IMR-90 (cell line): Measurements from ENCODE around the gene POLR3A. TPM values are rescaled to one million over a fixed set of nuclear protein-coding genes. Genes with fewer than 3 reads are reported as not detected.

Source experiments
- ATAC-seq: fragments of 200-7000 bp; cut with Tn5 transposase; 2 replicates; pipeline ENCODE4 v1.9.1; 2020; ENCODE audit warnings: low read depth, mild to moderate bottlenecking, moderate library complexity
- BruUV-seq: library from RNA; stranded (reverse); fragments of 400-500 nt; replicated peaks from 2 replicates; lab custom pipeline; 2021; lab: Mats Ljungman, UMichigan
- CTCF ChIA-PET: fragments of 300-600 bp; formaldehyde crosslinking; extraction: SDS; loops from one replicate; lab custom pipeline; 2021; ENCODE audit warnings: antibody characterized with exemption; lab: Yijun Ruan, JAX
- POLR2A ChIA-PET: fragments of 300-600 bp; sonication (Branson Sonifier 250); formaldehyde crosslinking; loops from one replicate; lab custom pipeline; 2022; ENCODE audit warnings: antibody characterized with exemption; ENCODE audit not compliant: unreplicated experiment; lab: Charles Lee
- DNase-seq: peaks from one replicate; pipeline ENCODE4 v3.0.0; 2013
- H2AFZ ChIP-seq: replicated peaks from 2 replicates; pipeline ENCODE3; 2013; ENCODE audit warnings: low read length, mild to moderate bottlenecking; ENCODE audit not compliant: poor library complexity
- H2AK5ac ChIP-seq: 2 replicates; pipeline ENCODE4 v1.6.1; 2013; ENCODE audit warnings: low read depth, low read length, inconsistent platforms
- H2AK9ac ChIP-seq: replicated peaks from 2 replicates; pipeline ENCODE3; 2013; ENCODE audit warnings: mild to moderate bottlenecking, low read depth, low read length, moderate library complexity; ENCODE audit not compliant: poor library complexity
- H2BK120ac ChIP-seq: 2 replicates; pipeline ENCODE4 v1.6.1; 2013; ENCODE audit warnings: low read depth, low read length, inconsistent platforms
- H2BK15ac ChIP-seq: 3 replicates; pipeline ENCODE4 v1.6.1; 2013; ENCODE audit warnings: low read depth, low read length, inconsistent platforms
- H2BK20ac ChIP-seq: 2 replicates; pipeline ENCODE4 v1.6.1; 2013; ENCODE audit warnings: low read depth, mild to moderate bottlenecking, inconsistent platforms, low read length, moderate library complexity
- H2BK5ac ChIP-seq: 2 replicates; pipeline ENCODE4 v1.6.1; 2013; ENCODE audit warnings: mild to moderate bottlenecking, low read depth, low read length, inconsistent platforms; ENCODE audit not compliant: poor library complexity, severe bottlenecking
- H3K14ac ChIP-seq: replicated peaks from 2 replicates; pipeline ENCODE4 v1.6.1; 2013; ENCODE audit warnings: low read depth, low read length, inconsistent platforms
- H3K18ac ChIP-seq: 2 replicates; pipeline ENCODE4 v1.6.1; 2013; ENCODE audit warnings: low read depth, low read length, control low read depth
- H3K23ac ChIP-seq: 2 replicates; pipeline ENCODE4 v1.6.1; 2013; ENCODE audit warnings: low read depth, low read length, inconsistent platforms
- H3K27ac ChIP-seq: 2 replicates; pipeline ENCODE4 v1.5.1; 2013; ENCODE audit warnings: mild to moderate bottlenecking, control low read depth, low read length; ENCODE audit not compliant: insufficient read depth
- H3K27me3 ChIP-seq: 2 replicates; pipeline ENCODE4 v1.6.1; 2013; ENCODE audit warnings: low read length; ENCODE audit not compliant: control insufficient read depth, insufficient read depth
- H3K36me3 ChIP-seq: 2 replicates; pipeline ENCODE4 v1.6.1; 2013; ENCODE audit warnings: low read length, mixed read lengths; ENCODE audit not compliant: control insufficient read depth, insufficient read depth
- H3K4ac ChIP-seq: 2 replicates; pipeline ENCODE4 v1.6.1; 2013; ENCODE audit warnings: low read depth, low read length, inconsistent platforms
- H3K4me1 ChIP-seq: 2 replicates; pipeline ENCODE4 v1.6.1; 2013; ENCODE audit warnings: low read length, mixed read lengths; ENCODE audit not compliant: control insufficient read depth, insufficient read depth
- H3K4me2 ChIP-seq: 2 replicates; pipeline ENCODE4 v1.6.1; 2013; ENCODE audit warnings: low read depth, mild to moderate bottlenecking, control low read depth, low read length, moderate library complexity
- H3K4me3 ChIP-seq: 2 replicates; pipeline ENCODE4 v1.5.1; 2013; ENCODE audit warnings: low read depth, mild to moderate bottlenecking, control low read depth, low read length, moderate library complexity; ENCODE audit not compliant: insufficient read depth
- H3K56ac ChIP-seq: 2 replicates; pipeline ENCODE4 v1.6.1; 2013; ENCODE audit warnings: low read length, inconsistent platforms; ENCODE audit not compliant: insufficient read depth; ENCODE audit errors: extremely low read depth
- H3K79me1 ChIP-seq, 2 experiments: 2 replicates each; pipeline ENCODE4 v1.6.1; 2013; ENCODE audit warnings: low read length in 2 of 2, inconsistent platforms in 1 of 2, low read depth in 1 of 2
- H3K9ac ChIP-seq: 2 replicates; pipeline ENCODE4 v1.6.1; 2013; ENCODE audit warnings: low read depth, low read length, control low read depth
- H3K9me1 ChIP-seq: 2 replicates; pipeline ENCODE4 v1.6.1; 2013; ENCODE audit warnings: low read length, inconsistent platforms; ENCODE audit not compliant: insufficient read depth
- H3K9me3 ChIP-seq: 2 replicates; pipeline ENCODE4 v1.6.1; 2013; ENCODE audit warnings: low read length; ENCODE audit not compliant: control insufficient read depth, insufficient read depth
- H4K20me1 ChIP-seq: 2 replicates; pipeline ENCODE4 v1.6.1; 2013; ENCODE audit warnings: low read length, inconsistent platforms; ENCODE audit not compliant: insufficient read depth
- H4K5ac ChIP-seq: 2 replicates; pipeline ENCODE4 v1.6.1; 2013; ENCODE audit warnings: mild to moderate bottlenecking, low read depth, low read length, control low read depth
- H4K8ac ChIP-seq, 2 experiments: 2 replicates each; pipeline ENCODE4 v1.6.1; 2013; ENCODE audit warnings: low read depth in 2 of 2, low read length in 2 of 2, control low read depth in 1 of 2, inconsistent platforms in 1 of 2
- H4K91ac ChIP-seq: 2 replicates; pipeline ENCODE4 v1.6.1; 2013; ENCODE audit warnings: low read depth, low read length, inconsistent platforms; ENCODE audit not compliant: insufficient read depth
- MAFK ChIP-seq: IDR thresholded peaks from 2 replicates; pipeline ENCODE4 v1.6.1; 2012; ENCODE audit warnings: low read depth, low read length, improper control_type of control experiment
- MAZ ChIP-seq: IDR thresholded peaks from 2 replicates; pipeline ENCODE4 v1.6.1; 2012; ENCODE audit warnings: low read depth, mild to moderate bottlenecking, low read length, improper control_type of control experiment, moderate library complexity, borderline replicate concordance
- NFE2L2 ChIP-seq: fragments of 150-350 bp; IDR thresholded peaks from 2 replicates; pipeline ENCODE4 v1.6.1; 2016; ENCODE audit warnings: low read depth, mild to moderate bottlenecking, low read length
- POLR2A ChIP-seq: IDR thresholded peaks from 2 replicates; pipeline ENCODE4 v1.6.1; 2012; ENCODE audit warnings: mild to moderate bottlenecking, low read depth, low read length
- RAD21 ChIP-seq: IDR thresholded peaks from 2 replicates; pipeline ENCODE4 v1.6.1; 2012; ENCODE audit warnings: low read length, improper control_type of control experiment
- RCOR1 ChIP-seq: IDR thresholded peaks from 2 replicates; pipeline ENCODE4 v1.6.1; 2012; ENCODE audit warnings: mild to moderate bottlenecking, low read length, improper control_type of control experiment; ENCODE audit not compliant: insufficient replicate concordance
- RFX5 ChIP-seq: IDR thresholded peaks from 2 replicates; pipeline ENCODE4 v1.8.0; 2012; ENCODE audit warnings: low read depth, mild to moderate bottlenecking, low read length, moderate library complexity
- WGBS, 2 experiments: methylation state at CpG; one replicate each; pipeline versions ENCODE4 v1.1.5 to v1.1.7; 2013; ENCODE audit warnings: missing lambda C conversion rate in 2 of 2; ENCODE audit not compliant: insufficient read length in 1 of 2; ENCODE audit errors: extremely low coverage in 2 of 2; 5-methylcytosine and 5-hydroxymethylcytosine counted together
- dilution Hi-C: fragments of 300-500 bp; cut with HindIII; formaldehyde crosslinking; loops from one replicate; pipeline ENCODE4 v1.14.3; 2018; ENCODE audit warnings: low sequenced_read_pairs; ENCODE audit not compliant: unreplicated experiment
- in situ Hi-C: fragments of 300-500 bp; cut with MboI; formaldehyde crosslinking; loops from 3 replicates; pipeline ENCODE4 v1.14.3; 2019; ENCODE audit warnings: low sequenced_read_pairs, inconsistent platforms, mixed read lengths
- intact Hi-C: fragments of 100-400 bp; cut with micrococcal nuclease; formaldehyde crosslinking; loops from 2 replicates; pipeline ENCODE4 v1.10.0; 2022
- polyA plus RNA-seq, 3 experiments: library from polyadenylated mRNA; depleted of rRNA; stranded (reverse); fragments of >200 nt; gene quantifications; 2 replicates each; pipeline ENCODE4 v1.2.3, GENCODE V29; 2012; ENCODE audit warnings: low replicate concordance in 1 of 3
- total RNA-seq: library from RNA; depleted of rRNA; stranded (reverse); fragments of >200 nt; gene quantifications from 2 replicates; pipeline ENCODE4 v1.2.3, GENCODE V29; 2012

Gene POLR3A
- total and polyA plus RNA-seq, 2 of the 4 experiments (the other 2 are of a cell fraction): 11.9 to 24.4 TPM

DNA sequence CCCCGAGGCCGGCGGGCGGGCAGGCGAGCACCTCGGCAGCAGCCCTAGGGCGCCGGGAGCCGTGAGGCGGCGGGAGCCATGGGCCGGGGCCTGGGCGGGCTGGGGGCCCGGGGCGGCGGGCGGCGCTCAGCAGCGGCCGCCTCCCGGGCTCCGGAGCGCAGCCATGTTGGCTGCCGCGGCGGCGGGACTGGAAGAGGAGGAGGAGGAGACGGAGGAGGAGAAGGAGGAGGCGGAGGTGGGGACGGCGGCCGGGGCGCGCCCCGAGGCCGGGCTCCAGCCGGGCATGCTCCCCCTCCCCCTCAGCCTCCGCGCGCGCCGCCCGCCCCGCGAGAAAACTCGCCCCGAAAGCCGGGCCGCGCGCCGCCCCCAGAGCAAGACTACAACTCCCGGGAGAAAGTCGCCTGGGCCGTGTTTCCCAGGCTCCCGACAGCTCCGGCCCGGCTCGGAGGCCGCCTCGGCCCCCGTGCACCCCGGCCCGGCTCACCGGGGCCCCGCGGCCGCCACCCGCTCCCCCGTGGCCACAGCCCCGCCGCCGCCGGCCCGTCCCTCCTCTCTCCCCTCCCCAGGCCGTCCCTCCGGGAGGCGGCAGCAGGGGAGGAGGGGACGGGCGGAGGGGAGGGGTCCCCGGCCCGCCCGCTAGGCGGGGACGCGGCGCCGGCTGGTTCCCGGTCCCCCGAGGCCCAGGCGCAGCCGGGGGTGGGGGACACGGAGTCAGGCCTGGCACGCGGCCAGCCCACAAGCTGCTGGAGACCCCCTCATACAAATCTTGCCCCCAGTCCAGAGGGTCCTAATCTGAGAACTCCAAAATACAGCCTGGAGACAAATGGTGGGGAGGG, 102.5 kb downstream of the POLR3A start, which contains the start of gene DLG5:
Gene DLG5 (minus strand): TSS at position 190 of the 836 bp plus-strand sequence. CDS start 235 bp downstream, outside the sequence.
- Histone ChIP-seq H3K14ac (peak within 1 kb of the TSS; percentile 94), H2AFZ (peak within 1 kb of the TSS; percentile 94), H4K8ac (peak within 1 kb of the TSS; percentile 66 to 72; a peak in 2 of 4 replicates), H4K5ac (peak within 1 kb of the TSS; percentile 37), H3K9me1 (peaks cover 21% of the 10 kb centered on the region), H3K27me3 (no peaks in the 10 kb centered on the region), H2AK9ac (peak within 1 kb of the TSS; percentile 95), H3K4me1 (peaks cover 7% of the 10 kb centered on the region), H2BK20ac (no peak within 1 kb of the TSS), H3K4me2 (peak within 1 kb of the TSS; percentile 93), H4K91ac (peak within 1 kb of the TSS; percentile 70), H2AK5ac (peak within 1 kb of the TSS; percentile 86), H2BK15ac (peak within 1 kb of the TSS; percentile 20; the same call in 1 of the 3 replicates), H2BK5ac (peak within 1 kb of the TSS; percentile 74), H3K18ac (no peak within 1 kb of the TSS; the same call in 1 of the 2 replicates), H3K27ac (peak within 1 kb of the TSS; percentile 76), H3K56ac (peak within 1 kb of the TSS; percentile 47; the same call in 1 of the 2 replicates), H3K4ac (peak within 1 kb of the TSS; percentile 71), H3K4me3 (peak within 1 kb of the TSS; percentile 99), H3K9me3 (0 out of 2 replicates have a peak, but pooled peaks cover 3% of the 10 kb centered on the region), H3K23ac (peak within 1 kb of the TSS; percentile 66; the same call in 1 of the 2 replicates), H2BK120ac (peak within 1 kb of the TSS; percentile 21), H3K79me1 (peaks cover 11 to 45% of the 10 kb centered on the region in 2 experiments), H3K36me3 (no peaks in the 10 kb centered on the region), H4K20me1 (peaks cover 40% of the 10 kb centered on the region), H3K9ac (peak within 1 kb of the TSS; percentile 92)
- POLR2A ChIA-PET: interaction anchor here (1.1 kb wide), 1 partner anchor 10 kb away, joined by 4 read pairs; no protein-coding TSS in a partner anchor
- CTCF ChIA-PET: no interaction called here
- 3% methylated on average over 14 of the region's 95 CpGs; no CpG with 5 or more reads in 1 of the 2 experiments for WGBS, 2 experiments
- no TSS peak for BruUV-seq
- dilution Hi-C loops (no loop called here), intact Hi-C loops (loop anchor here (2.0 to 10.0 kb wide), 3 partner anchors 44 to 98 kb away; partner anchors contain the start of gene POLR3A), in situ Hi-C loops (no loop called here)
- DNase-seq (peak; percentile 52), ATAC-seq (peak; percentile 94)
- TF ChIP-seq NFE2L2 (no peak), MAZ (peak; percentile 27; the same call in 1 of the 2 replicates), RCOR1 (no peak), RFX5 (no peak), MAFK (no peak), POLR2A (0 out of 2 replicates have a peak, but pooled peaks have one; percentile 32), RAD21 (no peak)
